ENCODE data around the gene CAMK2D.
"Not testable (repeated sequence)": the region's sequence is repeated elsewhere in the genome, so short reads cannot be mapped to it uniquely, and the experiment has no call there.

CAMK2D gene

DNA sequence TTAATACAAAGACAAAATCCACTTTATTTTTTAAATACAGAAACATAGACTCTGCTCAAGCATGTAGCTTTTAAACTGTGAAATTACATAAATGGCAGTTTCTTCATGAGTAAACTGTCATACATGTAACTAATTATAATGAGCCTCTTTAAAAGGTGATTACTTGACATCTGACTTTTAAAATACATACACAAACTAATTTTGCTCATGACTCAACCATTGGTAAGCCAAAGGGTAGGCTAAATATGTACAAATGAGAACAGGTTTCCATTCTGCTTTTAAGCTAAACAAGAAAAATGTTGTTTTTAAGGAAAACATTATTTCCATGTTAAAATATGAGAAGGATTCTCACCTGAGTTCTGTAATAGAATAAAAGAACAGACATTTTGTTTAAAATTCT lies 27.9 kb downstream of the CAMK2D start:
- H3K27me3 ChIP-seq (ENCODE audit: control insufficient read depth, insufficient read depth, low read length), result no peaks in the 10 kb centered on the region
- H3K4me3 ChIP-seq (ENCODE audit: low read depth, low read length), result no peak overlapping the region
- no peaks in the 10 kb centered on the region for H3K36me3 ChIP-seq (ENCODE audit: control insufficient read depth, insufficient read depth, low read length)
- no peaks in the 10 kb centered on the region for H3K4me1 ChIP-seq (ENCODE audit: control insufficient read depth, insufficient read depth, low read length)
- H3K9ac ChIP-seq (ENCODE audit: low read length), result no peak overlapping the region
- no peaks in the 10 kb centered on the region for H3K9me3 ChIP-seq (ENCODE audit: control insufficient read depth, insufficient read depth, low read depth, low read length)
- H3K27ac ChIP-seq (ENCODE audit: low read depth, low read length), result no peak overlapping the region

DNA sequence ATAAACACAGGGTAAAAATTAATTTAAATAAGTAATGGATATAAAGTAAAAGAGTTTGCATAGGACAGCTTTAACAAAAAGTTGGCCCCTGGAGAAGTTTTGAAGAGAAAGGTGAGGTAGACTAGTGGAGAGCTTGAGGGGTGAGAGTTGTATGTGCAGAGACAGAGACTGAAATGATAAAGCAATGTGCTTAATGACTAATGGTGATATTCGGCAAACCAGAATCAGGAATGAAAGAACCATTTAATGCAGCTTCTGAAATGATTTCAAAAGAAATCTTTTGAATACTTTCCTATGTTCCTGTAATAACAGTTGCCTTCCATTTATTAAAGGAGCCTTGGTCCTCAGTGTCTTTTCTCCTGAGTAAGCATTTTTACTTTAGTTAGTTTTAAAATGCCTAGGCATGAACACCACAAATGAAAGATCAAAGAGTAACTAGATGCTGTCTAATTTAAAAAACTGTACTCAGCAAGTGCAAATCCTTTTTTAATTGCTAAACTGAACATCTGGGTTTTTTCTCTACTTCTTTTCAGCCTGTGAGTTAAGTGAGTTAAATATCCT lies 28.5 kb downstream of the CAMK2D start:
- H3K27ac ChIP-seq (ENCODE audit: low read depth, low read length), result no peak overlapping the region
- no peaks in the 10 kb centered on the region for H3K36me3 ChIP-seq (ENCODE audit: control insufficient read depth, insufficient read depth, low read length)
- H3K4me3 ChIP-seq (ENCODE audit: low read depth, low read length), result no peak overlapping the region
- H3K9ac ChIP-seq (ENCODE audit: low read length), result no peak overlapping the region
- no peaks in the 10 kb centered on the region for H3K4me1 ChIP-seq (ENCODE audit: control insufficient read depth, insufficient read depth, low read length)
- H3K9me3 ChIP-seq (ENCODE audit: control insufficient read depth, insufficient read depth, low read depth, low read length), result no peaks in the 10 kb centered on the region
- H3K27me3 ChIP-seq (ENCODE audit: control insufficient read depth, insufficient read depth, low read length), result no peaks in the 10 kb centered on the region

GRCh38 chr4:113730467-113731216 lies 30.9 kb downstream of the CAMK2D start:
- Histone ChIP-seq H3K4me3 (ENCODE audit: low read depth, low read length) (no peak overlapping the region), H3K9ac (ENCODE audit: low read length) (no peak overlapping the region), H3K9me3 (ENCODE audit: control insufficient read depth, insufficient read depth, low read depth, low read length) (no peaks in the 10 kb centered on the region), H3K4me1 (ENCODE audit: control insufficient read depth, insufficient read depth, low read length) (no peaks in the 10 kb centered on the region), H3K27me3 (ENCODE audit: control insufficient read depth, insufficient read depth, low read length) (no peaks in the 10 kb centered on the region), H3K36me3 (ENCODE audit: control insufficient read depth, insufficient read depth, low read length) (no peaks in the 10 kb centered on the region), H3K27ac (ENCODE audit: low read depth, low read length) (no peak overlapping the region)

DNA sequence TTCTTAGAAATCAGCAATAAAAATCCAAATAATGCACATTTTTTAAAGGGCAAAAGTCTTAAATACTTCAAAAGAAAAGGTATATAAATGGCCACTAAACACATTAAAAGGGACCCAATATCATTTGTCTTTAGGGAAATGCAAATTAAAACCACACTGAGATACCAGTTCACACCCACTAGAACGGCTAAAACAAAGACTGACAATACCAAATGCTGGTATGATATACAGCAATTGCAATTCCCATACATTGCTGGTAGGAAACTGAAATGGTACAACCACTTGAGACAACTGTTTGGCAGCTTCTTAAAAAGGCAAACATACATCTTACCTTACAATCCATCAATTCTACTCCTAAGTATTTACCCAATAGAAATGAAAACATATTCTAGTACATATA lies 33.7 kb downstream of the CAMK2D start:
- no peaks in the 10 kb centered on the region for H3K36me3 ChIP-seq (ENCODE audit: control insufficient read depth, insufficient read depth, low read length)
- H3K4me1 ChIP-seq (ENCODE audit: control insufficient read depth, insufficient read depth, low read length), result no peaks in the 10 kb centered on the region
- H3K27ac ChIP-seq (ENCODE audit: low read depth, low read length), result no peak overlapping the region
- no peak overlapping the region for H3K4me3 ChIP-seq (ENCODE audit: low read depth, low read length)
- H3K9ac ChIP-seq (ENCODE audit: low read length), result no peak overlapping the region
- H3K27me3 ChIP-seq (ENCODE audit: control insufficient read depth, insufficient read depth, low read length), result no peaks in the 10 kb centered on the region
- H3K9me3 ChIP-seq (ENCODE audit: control insufficient read depth, insufficient read depth, low read depth, low read length), result no peaks in the 10 kb centered on the region

DNA sequence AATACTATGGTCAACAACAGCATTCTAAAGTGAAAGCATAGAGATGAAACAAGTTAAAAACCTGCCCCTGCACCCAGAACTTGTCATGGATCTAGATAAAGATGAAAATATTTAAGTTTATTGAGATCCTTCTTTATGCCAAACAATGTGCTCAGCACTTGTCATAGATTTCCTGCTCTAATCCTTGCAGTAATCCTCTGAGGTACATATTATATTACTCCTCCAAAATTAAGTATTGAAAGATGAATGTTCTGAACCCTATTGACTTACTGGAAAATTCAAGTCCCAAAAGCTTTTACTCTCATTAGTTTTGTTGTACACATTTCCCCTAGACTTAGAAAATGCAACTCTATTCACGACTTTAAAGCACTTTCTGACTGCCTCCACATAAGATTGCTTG lies 35.6 kb downstream of the CAMK2D start:
- H3K4me3 ChIP-seq (ENCODE audit: low read depth, low read length), result no peak overlapping the region
- no peak overlapping the region for H3K9ac ChIP-seq (ENCODE audit: low read length)

DNA sequence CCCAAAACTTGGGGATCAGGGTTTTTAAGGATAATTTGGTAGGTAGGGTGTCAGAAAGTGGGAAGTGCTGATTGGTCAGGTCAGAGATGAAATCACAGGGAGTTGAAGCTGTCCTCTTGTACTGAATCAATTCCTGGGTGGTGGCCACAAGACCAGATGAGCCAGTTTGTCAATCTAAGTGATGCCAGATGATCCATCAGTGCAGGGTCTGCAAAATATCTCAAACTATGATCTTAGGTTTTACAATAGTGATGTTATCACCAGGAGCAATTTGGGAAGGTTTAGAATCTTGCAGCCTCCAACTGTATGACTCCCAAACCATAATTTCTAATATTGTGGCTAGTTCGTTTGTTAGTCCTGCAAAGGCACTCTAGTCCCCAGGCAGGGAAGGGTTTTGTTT lies 43.3 kb downstream of the CAMK2D start:
- H3K27ac ChIP-seq (ENCODE audit: low read depth, low read length), result no peak overlapping the region
- H3K9ac ChIP-seq (ENCODE audit: low read length), result no peak overlapping the region

More for the DNA sequence above, 35.6 kb downstream of the CAMK2D start:
- Histone ChIP-seq H3K4me1 (ENCODE audit: control insufficient read depth, insufficient read depth, low read length) (no peaks in the 10 kb centered on the region), H3K27me3 (ENCODE audit: control insufficient read depth, insufficient read depth, low read length) (no peaks in the 10 kb centered on the region), H3K27ac (ENCODE audit: low read depth, low read length) (no peak overlapping the region), H3K36me3 (ENCODE audit: control insufficient read depth, insufficient read depth, low read length) (no peaks in the 10 kb centered on the region), H3K9me3 (ENCODE audit: control insufficient read depth, insufficient read depth, low read depth, low read length) (no peaks in the 10 kb centered on the region)

DNA sequence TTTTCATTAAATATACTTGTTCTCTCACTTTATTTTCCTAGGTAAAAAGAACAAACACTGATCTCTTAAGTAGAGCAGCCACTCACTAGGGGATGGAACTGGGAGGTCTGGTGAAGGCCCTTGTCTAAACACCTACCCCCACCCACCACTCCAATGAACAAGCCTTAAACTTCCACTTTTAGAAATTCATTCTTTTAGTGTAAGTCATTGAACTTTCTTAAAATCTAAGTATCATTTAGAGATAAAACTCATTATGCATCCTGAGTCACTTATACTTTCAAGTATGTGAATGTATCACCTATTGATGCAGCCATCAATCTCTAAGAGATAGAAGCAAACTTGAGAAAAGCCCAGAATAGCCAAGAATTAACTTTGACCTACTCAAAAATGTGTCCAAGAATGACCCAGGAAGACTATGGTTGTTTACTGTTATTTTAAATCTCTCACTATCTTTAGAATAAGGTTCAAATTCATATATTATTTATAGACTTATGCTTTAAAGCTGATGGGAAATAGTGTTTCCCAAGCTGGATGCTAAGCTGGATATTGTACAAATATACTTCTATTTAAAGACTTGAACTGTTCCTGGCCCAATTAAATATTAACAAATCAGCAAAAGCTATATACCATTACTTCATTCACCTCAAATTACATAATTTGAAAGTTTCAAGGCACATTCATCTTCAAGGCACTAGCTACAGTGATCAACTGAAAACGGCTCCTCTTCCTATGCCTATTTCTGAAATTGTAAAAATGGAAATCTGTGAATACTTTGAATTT lies 49.5 kb downstream of the CAMK2D start:
- Histone ChIP-seq H3K27me3 (ENCODE audit: control insufficient read depth, insufficient read depth, low read length) (no peaks in the 10 kb centered on the region), H3K9ac (ENCODE audit: low read length) (no peak overlapping the region), H3K36me3 (ENCODE audit: control insufficient read depth, insufficient read depth, low read length) (no peaks in the 10 kb centered on the region), H3K9me3 (ENCODE audit: control insufficient read depth, insufficient read depth, low read depth, low read length) (no peaks in the 10 kb centered on the region), H3K27ac (ENCODE audit: low read depth, low read length) (no peak overlapping the region), H3K4me1 (ENCODE audit: control insufficient read depth, insufficient read depth, low read length) (no peaks in the 10 kb centered on the region), H3K4me3 (ENCODE audit: low read depth, low read length) (no peak overlapping the region)

More for the DNA sequence above, 43.3 kb downstream of the CAMK2D start:
- Histone ChIP-seq H3K4me3 (ENCODE audit: low read depth, low read length) (no peak overlapping the region), H3K9me3 (ENCODE audit: control insufficient read depth, insufficient read depth, low read depth, low read length) (no peaks in the 10 kb centered on the region), H3K36me3 (ENCODE audit: control insufficient read depth, insufficient read depth, low read length) (no peaks in the 10 kb centered on the region), H3K4me1 (ENCODE audit: control insufficient read depth, insufficient read depth, low read length) (no peaks in the 10 kb centered on the region), H3K27me3 (ENCODE audit: control insufficient read depth, insufficient read depth, low read length) (no peaks in the 10 kb centered on the region)

GRCh38 chr4:113708250-113708649 lies 53.3 kb downstream of the CAMK2D start:
- H3K4me1 ChIP-seq (ENCODE audit: control insufficient read depth, insufficient read depth, low read length), result no peaks in the 10 kb centered on the region
- no peak overlapping the region for H3K9ac ChIP-seq (ENCODE audit: low read length)
- H3K27ac ChIP-seq (ENCODE audit: low read depth, low read length), result no peak overlapping the region
- H3K27me3 ChIP-seq (ENCODE audit: control insufficient read depth, insufficient read depth, low read length), result no peaks in the 10 kb centered on the region
- H3K9me3 ChIP-seq (ENCODE audit: control insufficient read depth, insufficient read depth, low read depth, low read length), result no peaks in the 10 kb centered on the region
- H3K36me3 ChIP-seq (ENCODE audit: control insufficient read depth, insufficient read depth, low read length), result no peaks in the 10 kb centered on the region
- no peak overlapping the region for H3K4me3 ChIP-seq (ENCODE audit: low read depth, low read length)

GRCh38 chr4:113707048-113707447 lies 54.5 kb downstream of the CAMK2D start:
- H3K27ac ChIP-seq (ENCODE audit: low read depth, low read length), result no peak overlapping the region
- H3K4me1 ChIP-seq (ENCODE audit: control insufficient read depth, insufficient read depth, low read length), result no peaks in the 10 kb centered on the region
- H3K9ac ChIP-seq (ENCODE audit: low read length), result no peak overlapping the region
- no peaks in the 10 kb centered on the region for H3K36me3 ChIP-seq (ENCODE audit: control insufficient read depth, insufficient read depth, low read length)
- H3K9me3 ChIP-seq (ENCODE audit: control insufficient read depth, insufficient read depth, low read depth, low read length), result no peaks in the 10 kb centered on the region
- H3K4me3 ChIP-seq (ENCODE audit: low read depth, low read length), result no peak overlapping the region
- H3K27me3 ChIP-seq (ENCODE audit: control insufficient read depth, insufficient read depth, low read length), result no peaks in the 10 kb centered on the region

- H3K27ac ChIP-seq (ENCODE audit: low read depth, low read length); H3K4me3 ChIP-seq (ENCODE audit: low read depth, low read length): not testable (repeated sequence)
These were observed 56.4 kb downstream of the CAMK2D start for GRCh38 chr4:113705097-113705496.

GRCh38 chr4:113702596-113702995 lies 58.9 kb downstream of the CAMK2D start:
- H3K27ac ChIP-seq (ENCODE audit: low read depth, low read length); H3K36me3 ChIP-seq (ENCODE audit: control insufficient read depth, insufficient read depth, low read length); H3K4me3 ChIP-seq (ENCODE audit: low read depth, low read length); H3K9ac ChIP-seq (ENCODE audit: low read length); H3K9me3 ChIP-seq (ENCODE audit: control insufficient read depth, insufficient read depth, low read depth, low read length); H3K4me1 ChIP-seq (ENCODE audit: control insufficient read depth, insufficient read depth, low read length); H3K27me3 ChIP-seq (ENCODE audit: control insufficient read depth, insufficient read depth, low read length): not testable (repeated sequence)

More at GRCh38 chr4:113705097-113705496, 56.4 kb downstream of the CAMK2D start:
- H3K9me3 ChIP-seq (ENCODE audit: control insufficient read depth, insufficient read depth, low read depth, low read length); H3K36me3 ChIP-seq (ENCODE audit: control insufficient read depth, insufficient read depth, low read length); H3K4me1 ChIP-seq (ENCODE audit: control insufficient read depth, insufficient read depth, low read length); H3K9ac ChIP-seq (ENCODE audit: low read length); H3K27me3 ChIP-seq (ENCODE audit: control insufficient read depth, insufficient read depth, low read length): not testable (repeated sequence)
